Neutrophil (primary cell): Measurements from ENCODE around the gene NTM.

Experiments
- H3K27ac ChIP-seq: fragments of 200-600 bp; sonication (generic); 2 replicates; pipeline ENCODE4 v1.5.1; 2016; ENCODE audit warnings: mild to moderate bottlenecking, moderate library complexity
- H3K27me3 ChIP-seq: fragments of 200-600 bp; sonication (generic); 2 replicates; pipeline ENCODE4 v1.6.0; 2016; ENCODE audit warnings: mild to moderate bottlenecking
- H3K36me3 ChIP-seq: fragments of 200-600 bp; sonication (generic); 2 replicates; pipeline ENCODE4 v1.5.1; 2017
- H3K4me1 ChIP-seq, 2 experiments: fragments of 200-600 bp in 1 of 2; sonication (generic) in 1 of 2; 1 replicate in 1 of 2; 2 replicates in 1 of 2; pipeline versions ENCODE4 v1.5.1 to v1.6.1; 2013 to 2016; ENCODE audit warnings: low read depth in 1 of 2, low read length in 1 of 2, mild to moderate bottlenecking in 1 of 2, moderate library complexity in 1 of 2; ENCODE audit not compliant: control insufficient read depth in 1 of 2, insufficient read depth in 1 of 2
- H3K4me3 ChIP-seq, 2 experiments: fragments of 200-600 bp in 1 of 2; sonication (generic) in 1 of 2; 1 replicate in 1 of 2; 2 replicates in 1 of 2; pipeline ENCODE4 v1.5.1; 2013 to 2016; ENCODE audit warnings: low read depth in 1 of 2, low read length in 1 of 2, mild to moderate bottlenecking in 1 of 2, moderate library complexity in 1 of 2
- H3K9me3 ChIP-seq: fragments of 200-600 bp; sonication (generic); 2 replicates; pipeline ENCODE4 v1.5.1; 2016
- CTCF ChIP-seq: fragments of 200-600 bp; sonication (generic); IDR thresholded peaks from 2 replicates; pipeline ENCODE4 v1.5.1; 2016; ENCODE audit warnings: antibody characterized with exemption

NTM gene

GRCh38 chr11:131666617-131667016, 296.2 kb downstream of the NTM start:
- TF ChIP-seq CTCF = no peak

GRCh38 chr11:131667566-131667965, 297.2 kb downstream of the NTM start:
- H3K27ac ChIP-seq = no peak overlapping the region
- no peaks in the 10 kb centered on the region for H3K9me3 ChIP-seq
- no peak overlapping the region for H3K4me3 ChIP-seq
- TF ChIP-seq CTCF = no peak
- no peaks in the 10 kb centered on the region for H3K36me3 ChIP-seq
- no peaks in the 10 kb centered on the region for H3K4me1 ChIP-seq
- H3K27me3 ChIP-seq = no peaks in the 10 kb centered on the region

More at GRCh38 chr11:131666617-131667016, 296.2 kb downstream of the NTM start:
- no peaks in the 10 kb centered on the region for H3K4me1 ChIP-seq
- no peaks in the 10 kb centered on the region for H3K36me3 ChIP-seq
- no peak overlapping the region for H3K4me3 ChIP-seq
- no peaks in the 10 kb centered on the region for H3K27me3 ChIP-seq
- H3K27ac ChIP-seq = no peak overlapping the region
- no peaks in the 10 kb centered on the region for H3K9me3 ChIP-seq

GRCh38 chr11:131668500-131669400, 298.3 kb downstream of the NTM start:
- Histone ChIP-seq H3K4me3 (no peak overlapping the region), H3K27me3 (no peaks in the 10 kb centered on the region), H3K9me3 (no peaks in the 10 kb centered on the region), H3K27ac (no peak overlapping the region), H3K36me3 (no peaks in the 10 kb centered on the region), H3K4me1 (no peaks in the 10 kb centered on the region)
- TF ChIP-seq CTCF = no peak

GRCh38 chr11:131669401-131669780, 299.0 kb downstream of the NTM start:
- Histone ChIP-seq H3K36me3 (no peaks in the 10 kb centered on the region), H3K4me1 (no peaks in the 10 kb centered on the region)

GRCh38 chr11:131670876-131671275, 300.5 kb downstream of the NTM start:
- Histone ChIP-seq H3K36me3 (no peaks in the 10 kb centered on the region), H3K4me1 (no peaks in the 10 kb centered on the region), H3K27ac (no peak overlapping the region), H3K27me3 (peaks cover 9% of the 10 kb centered on the region), H3K9me3 (no peaks in the 10 kb centered on the region), H3K4me3 (no peak overlapping the region)
- no peak for TF ChIP-seq CTCF

More at GRCh38 chr11:131669401-131669780, 299.0 kb downstream of the NTM start:
- H3K9me3 ChIP-seq = no peaks in the 10 kb centered on the region
- H3K27ac ChIP-seq = no peak overlapping the region
- no peak overlapping the region for H3K4me3 ChIP-seq
- peaks cover 5% of the 10 kb centered on the region for H3K27me3 ChIP-seq
- no peak for TF ChIP-seq CTCF
